ENCODE results near the gene TGFB2.
A peak's percentile ranks its signal among the peaks of the same experiment; 100 is the strongest.

TGFB2 gene

GRCh38 chr1:218390618-218391017, 45.5 kb downstream of the TGFB2 start:
- DNase-seq (ENCODE audit: low read depth), result peak; percentile 58

- DNase-seq (ENCODE audit: low read depth), result no peak
These were observed 47.6 kb downstream of the TGFB2 start for GRCh38 chr1:218392780-218393179.

- peak; percentile 76 for DNase-seq (ENCODE audit: low read depth)
These were observed 49.3 kb downstream of the TGFB2 start for GRCh38 chr1:218394416-218394815.

GRCh38 chr1:218394989-218395388, 49.9 kb downstream of the TGFB2 start:
- no peak for DNase-seq (ENCODE audit: low read depth)

GRCh38 chr1:218395916-218396315, 50.8 kb downstream of the TGFB2 start:
- DNase-seq (ENCODE audit: low read depth), result no peak

GRCh38 chr1:218397752-218398339, 52.7 kb downstream of the TGFB2 start:
- no peak for DNase-seq (ENCODE audit: low read depth)

- no peak for DNase-seq (ENCODE audit: low read depth)
These were observed 55.5 kb downstream of the TGFB2 start for GRCh38 chr1:218400624-218401023.

GRCh38 chr1:218401441-218401997, 56.4 kb downstream of the TGFB2 start:
- no peak for DNase-seq (ENCODE audit: low read depth)

- DNase-seq (ENCODE audit: low read depth), result no peak
These were observed 57.1 kb downstream of the TGFB2 start for GRCh38 chr1:218401998-218402785.

- DNase-seq (ENCODE audit: low read depth), result no peak
These were observed 57.6 kb downstream of the TGFB2 start for GRCh38 chr1:218402786-218403120.

- peak; percentile 17 for DNase-seq (ENCODE audit: low read depth)
These were observed 58.2 kb downstream of the TGFB2 start for GRCh38 chr1:218403300-218403699.

GRCh38 chr1:218407630-218408029, 62.5 kb downstream of the TGFB2 start:
- no peak for DNase-seq (ENCODE audit: low read depth)

GRCh38 chr1:218408135-218408534, 63.0 kb downstream of the TGFB2 start:
- DNase-seq (ENCODE audit: low read depth), result no peak

GRCh38 chr1:218408942-218409341, 63.8 kb downstream of the TGFB2 start:
- no peak for DNase-seq (ENCODE audit: low read depth)

GRCh38 chr1:218409946-218410510, 64.9 kb downstream of the TGFB2 start:
- DNase-seq (ENCODE audit: low read depth), result no peak

GRCh38 chr1:218411101-218411500, 66.0 kb downstream of the TGFB2 start:
- DNase-seq (ENCODE audit: low read depth), result no peak

- peak; percentile 8 for DNase-seq (ENCODE audit: low read depth)
These were observed 67.0 kb downstream of the TGFB2 start for GRCh38 chr1:218412171-218412570.

- DNase-seq (ENCODE audit: low read depth), result no peak
These were observed 68.0 kb downstream of the TGFB2 start for GRCh38 chr1:218413179-218413578.

GRCh38 chr1:218414060-218414728, 69.1 kb downstream of the TGFB2 start:
- peak; percentile 70 for DNase-seq (ENCODE audit: low read depth)

GRCh38 chr1:218415726-218416125, 70.6 kb downstream of the TGFB2 start:
- DNase-seq (ENCODE audit: low read depth), result no peak

- no peak for DNase-seq (ENCODE audit: low read depth)
These were observed 76.4 kb downstream of the TGFB2 start for GRCh38 chr1:218421531-218421930.

- no peak for DNase-seq (ENCODE audit: low read depth)
These were observed 79.4 kb downstream of the TGFB2 start for GRCh38 chr1:218424502-218424901.
